Measurements from ENCODE around the gene ATAD1. TPM values are rescaled to one million over a fixed set of nuclear protein-coding genes. Genes with fewer than 3 reads are reported as not detected.
"Not testable (repeated sequence)": the region's sequence is repeated elsewhere in the genome, so short reads cannot be mapped to it uniquely, and the experiment has no call there.

Gene ATAD1
- total and polyA plus RNA-seq, 8 donors = 47.6 to 65.0 (median 50.4) TPM

DNA sequence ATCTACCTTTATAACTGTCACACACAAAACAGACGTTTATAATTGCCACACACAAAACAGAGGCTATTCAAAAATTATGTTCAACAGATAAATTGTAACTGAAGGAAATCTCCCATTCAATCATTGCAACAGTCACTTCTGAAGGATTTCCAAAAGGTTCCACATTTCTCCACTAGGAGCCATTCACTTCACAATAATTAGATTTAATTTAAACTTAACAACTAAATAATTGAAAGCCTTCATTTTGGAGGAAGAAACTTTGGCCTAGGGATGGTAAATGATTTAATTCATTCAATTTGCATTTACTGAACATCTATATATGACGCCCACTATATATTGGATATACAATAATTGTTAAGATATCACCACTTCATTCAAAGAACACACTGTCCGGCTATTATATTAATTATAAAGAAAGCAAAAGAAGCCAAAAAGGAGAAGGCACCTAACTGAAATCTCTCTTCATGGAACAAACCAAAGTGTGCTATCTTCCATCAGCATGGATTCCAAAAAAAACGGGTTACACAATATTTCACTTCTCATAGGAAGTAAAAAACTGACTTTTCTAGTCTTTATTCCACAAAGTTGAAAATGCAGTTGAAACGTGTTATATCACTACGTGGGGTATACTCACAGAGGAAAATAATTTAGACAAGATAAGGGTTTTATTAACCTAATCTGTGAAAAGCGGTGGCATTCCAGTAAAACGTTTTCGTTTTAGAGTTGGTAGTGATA, 1.7 kb downstream of the ATAD1 start:
- no peak for ATAC-seq
- H3K27me3 ChIP-seq = no peaks in the 10 kb centered on the region
- TF ChIP-seq, protein P1, sequence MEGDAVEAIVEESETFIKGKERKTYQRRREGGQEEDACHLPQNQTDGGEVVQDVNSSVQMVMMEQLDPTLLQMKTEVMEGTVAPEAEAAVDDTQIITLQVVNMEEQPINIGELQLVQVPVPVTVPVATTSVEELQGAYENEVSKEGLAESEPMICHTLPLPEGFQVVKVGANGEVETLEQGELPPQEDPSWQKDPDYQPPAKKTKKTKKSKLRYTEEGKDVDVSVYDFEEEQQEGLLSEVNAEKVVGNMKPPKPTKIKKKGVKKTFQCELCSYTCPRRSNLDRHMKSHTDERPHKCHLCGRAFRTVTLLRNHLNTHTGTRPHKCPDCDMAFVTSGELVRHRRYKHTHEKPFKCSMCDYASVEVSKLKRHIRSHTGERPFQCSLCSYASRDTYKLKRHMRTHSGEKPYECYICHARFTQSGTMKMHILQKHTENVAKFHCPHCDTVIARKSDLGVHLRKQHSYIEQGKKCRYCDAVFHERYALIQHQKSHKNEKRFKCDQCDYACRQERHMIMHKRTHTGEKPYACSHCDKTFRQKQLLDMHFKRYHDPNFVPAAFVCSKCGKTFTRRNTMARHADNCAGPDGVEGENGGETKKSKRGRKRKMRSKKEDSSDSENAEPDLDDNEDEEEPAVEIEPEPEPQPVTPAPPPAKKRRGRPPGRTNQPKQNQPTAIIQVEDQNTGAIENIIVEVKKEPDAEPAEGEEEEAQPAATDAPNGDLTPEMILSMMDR (IDR thresholded peaks at IDR 0.05) = no peak
- no peaks in the 10 kb centered on the region for H3K9me3 ChIP-seq
- peak overlapping the region in 1 of 2 donors; percentile 54 for H3K4me3 ChIP-seq
- intact Hi-C loops (cut with DNase I) = no loop called here
- H3K27ac ChIP-seq = no peak overlapping the region
- H3K4me1 ChIP-seq = peaks cover 6 to 33% of the 10 kb centered on the region in 2 donors
- no peak for DNase-seq
- H3K36me3 ChIP-seq = peaks cover 0 to 24% of the 10 kb centered on the region in 2 donors

DNA sequence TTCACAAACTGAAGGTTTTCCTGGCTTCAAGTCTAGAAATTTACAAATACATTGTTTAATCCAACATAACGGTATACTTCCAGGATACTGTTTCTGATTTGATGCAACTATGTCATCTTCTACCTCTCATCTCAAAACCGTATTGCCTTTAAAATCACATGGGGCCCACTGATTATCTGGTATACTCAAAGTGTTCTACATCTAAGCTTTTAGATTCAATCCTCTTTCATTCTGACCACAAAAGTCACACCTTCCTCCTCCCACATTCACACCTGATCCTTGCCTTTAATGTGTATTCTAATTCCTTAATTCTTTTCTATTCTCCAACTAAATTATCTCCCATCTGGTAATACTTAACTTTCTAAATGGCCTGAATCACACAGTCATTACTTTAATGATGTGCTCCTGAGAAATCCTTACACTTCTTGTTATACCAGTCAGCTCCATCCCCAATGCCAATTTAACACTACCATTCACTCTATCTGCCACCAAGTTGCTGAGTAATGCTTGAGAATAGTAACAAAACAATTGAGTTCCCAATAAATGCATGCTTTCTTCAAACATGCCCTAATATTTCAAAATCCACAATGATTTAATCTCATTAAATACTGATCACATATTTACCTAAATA, 13.0 kb downstream of the ATAD1 start:
- Histone ChIP-seq H3K4me3 (no peak overlapping the region), H3K9me3 (peaks cover 0 to 24% of the 10 kb centered on the region in 2 donors), H3K4me1 (peaks cover 0 to 4% of the 10 kb centered on the region in 2 donors), H3K27ac (no peak overlapping the region), H3K36me3 (peaks cover 0 to 53% of the 10 kb centered on the region in 2 donors), H3K27me3 (no peaks in the 10 kb centered on the region)
- ATAC-seq (no peak), DNase-seq (no peak)
- TF ChIP-seq, protein P1 (IDR thresholded peaks at IDR 0.05) = no peak
- intact Hi-C loops (cut with DNase I) = no loop called here

DNA sequence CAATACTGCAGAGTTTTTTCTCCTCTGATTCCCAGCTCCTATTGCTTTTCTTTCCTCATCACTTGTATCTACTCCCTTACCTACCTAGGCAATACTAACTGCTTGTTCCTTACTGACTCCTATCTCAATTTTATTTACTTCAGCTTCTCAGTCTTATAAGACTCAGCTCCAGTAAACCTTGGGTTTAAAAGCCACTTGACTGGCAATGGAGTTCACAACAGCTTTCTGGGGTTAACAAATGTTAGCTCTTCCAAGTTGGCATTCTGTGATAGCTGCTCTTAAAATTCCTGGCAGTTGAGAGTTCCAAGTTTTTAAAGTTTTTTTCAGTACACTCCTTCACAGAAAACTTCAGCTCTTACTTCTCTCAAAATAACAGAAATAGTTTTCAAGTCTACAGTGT, 14.2 kb downstream of the ATAD1 start:
- peak; percentile 94 for ATAC-seq
- intact Hi-C loops (cut with DNase I) = no loop called here

DNA sequence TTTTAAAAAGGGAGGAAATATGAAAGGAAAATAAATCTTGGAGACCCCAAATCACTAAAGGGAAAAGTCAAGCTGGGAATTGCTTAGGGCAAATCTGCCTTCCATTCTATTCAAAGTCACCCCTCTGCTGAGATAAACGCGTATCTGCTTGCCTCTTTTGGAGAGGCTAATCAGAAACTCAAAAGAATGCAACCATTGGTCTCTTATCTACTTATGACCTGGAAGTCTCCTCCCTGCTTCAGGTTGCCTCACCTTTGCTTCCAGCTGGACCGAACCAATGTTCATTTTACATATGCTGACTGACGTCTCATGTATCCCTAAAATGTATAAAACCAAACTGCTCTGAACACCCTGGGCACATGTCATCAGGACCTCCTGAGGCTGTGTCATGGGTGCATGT, 14.7 kb downstream of the ATAD1 start:
- intact Hi-C loops (cut with DNase I) = no loop called here
- no peaks in the 10 kb centered on the region for H3K27me3 ChIP-seq
- H3K9me3 ChIP-seq = peaks cover 0 to 24% of the 10 kb centered on the region in 2 donors
- peaks cover 0 to 41% of the 10 kb centered on the region in 2 donors for H3K36me3 ChIP-seq
- TF ChIP-seq, protein P1 (IDR thresholded peaks at IDR 0.05) = no peak
- ATAC-seq (peak; percentile 65), DNase-seq (no peak)
- peaks cover 0 to 4% of the 10 kb centered on the region in 2 donors for H3K4me1 ChIP-seq
- H3K4me3 ChIP-seq = no peak overlapping the region
- peak overlapping the region in 1 of 2 donors; percentile 45 for H3K27ac ChIP-seq

More for the DNA sequence above, 14.2 kb downstream of the ATAD1 start:
- peak overlapping the region in 1 of 2 donors; percentile 45 for H3K27ac ChIP-seq
- DNase-seq = peak in 1 of 4 donors; percentile 5
- H3K36me3 ChIP-seq = peaks cover 0 to 45% of the 10 kb centered on the region in 2 donors
- H3K9me3 ChIP-seq = peaks cover 0 to 24% of the 10 kb centered on the region in 2 donors
- no peaks in the 10 kb centered on the region for H3K27me3 ChIP-seq
- peaks cover 0 to 4% of the 10 kb centered on the region in 2 donors for H3K4me1 ChIP-seq
- H3K4me3 ChIP-seq = no peak overlapping the region
- TF ChIP-seq, protein P1 (IDR thresholded peaks at IDR 0.05) = no peak

DNA sequence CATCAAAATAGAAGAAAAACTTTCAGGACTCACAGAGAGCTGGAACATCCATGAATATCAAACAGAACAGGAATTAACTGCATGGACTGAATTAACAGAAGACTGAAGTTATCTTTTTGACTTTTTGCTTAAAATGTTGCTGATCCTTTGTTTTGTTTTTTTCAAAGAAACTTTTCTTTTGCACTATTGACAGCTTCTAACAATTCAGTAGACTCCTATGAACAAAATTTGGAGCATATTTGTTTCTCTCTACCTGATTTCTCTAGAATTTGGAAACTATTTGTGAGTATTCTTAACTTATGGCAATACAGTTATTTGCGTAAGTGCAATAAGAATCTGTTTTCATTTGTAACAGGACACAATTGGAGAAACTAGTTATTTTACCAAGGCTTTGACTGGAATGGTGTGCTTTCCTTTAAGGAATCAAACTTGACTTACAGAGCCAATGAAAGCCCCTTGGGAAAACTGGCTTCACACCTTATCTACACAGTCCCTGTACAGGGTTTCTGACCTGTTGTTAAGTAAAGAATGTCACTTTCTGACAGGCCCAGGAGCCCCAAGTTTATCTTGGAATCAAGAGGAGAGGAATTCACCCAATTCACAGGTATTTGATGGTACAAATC, 16.1 kb downstream of the ATAD1 start:
- ATAC-seq; H3K27ac ChIP-seq; H3K4me3 ChIP-seq; H3K4me1 ChIP-seq; H3K27me3 ChIP-seq; DNase-seq; intact Hi-C loops (cut with DNase I): not testable (repeated sequence)
- Histone ChIP-seq H3K36me3 (peaks cover 0 to 37% of the 10 kb centered on the region in 2 donors), H3K9me3 (peaks cover 0 to 24% of the 10 kb centered on the region in 2 donors)

Measured in left lung (tissue), 10 donors.